NCI-H446 treated with DMSO at 0.1 percent for 48 hours (cell line): Measurements from ENCODE around the gene PTBP3.
A peak's percentile ranks its signal among the peaks of the same experiment; 100 is the strongest.
"Not testable (repeated sequence)": the region's sequence is repeated elsewhere in the genome, so short reads cannot be mapped to it uniquely, and the experiment has no call there.

Experiments used
- DNase-seq: peaks from one replicate; lab custom pipeline; 2025; lab: John Stamatoyannopoulos, UW

The PTBP3 gene, protein sequence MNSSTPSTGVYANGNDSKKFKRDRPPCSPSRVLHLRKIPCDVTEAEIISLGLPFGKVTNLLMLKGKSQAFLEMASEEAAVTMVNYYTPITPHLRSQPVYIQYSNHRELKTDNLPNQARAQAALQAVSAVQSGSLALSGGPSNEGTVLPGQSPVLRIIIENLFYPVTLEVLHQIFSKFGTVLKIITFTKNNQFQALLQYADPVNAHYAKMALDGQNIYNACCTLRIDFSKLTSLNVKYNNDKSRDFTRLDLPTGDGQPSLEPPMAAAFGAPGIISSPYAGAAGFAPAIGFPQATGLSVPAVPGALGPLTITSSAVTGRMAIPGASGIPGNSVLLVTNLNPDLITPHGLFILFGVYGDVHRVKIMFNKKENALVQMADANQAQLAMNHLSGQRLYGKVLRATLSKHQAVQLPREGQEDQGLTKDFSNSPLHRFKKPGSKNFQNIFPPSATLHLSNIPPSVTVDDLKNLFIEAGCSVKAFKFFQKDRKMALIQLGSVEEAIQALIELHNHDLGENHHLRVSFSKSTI

DNA sequence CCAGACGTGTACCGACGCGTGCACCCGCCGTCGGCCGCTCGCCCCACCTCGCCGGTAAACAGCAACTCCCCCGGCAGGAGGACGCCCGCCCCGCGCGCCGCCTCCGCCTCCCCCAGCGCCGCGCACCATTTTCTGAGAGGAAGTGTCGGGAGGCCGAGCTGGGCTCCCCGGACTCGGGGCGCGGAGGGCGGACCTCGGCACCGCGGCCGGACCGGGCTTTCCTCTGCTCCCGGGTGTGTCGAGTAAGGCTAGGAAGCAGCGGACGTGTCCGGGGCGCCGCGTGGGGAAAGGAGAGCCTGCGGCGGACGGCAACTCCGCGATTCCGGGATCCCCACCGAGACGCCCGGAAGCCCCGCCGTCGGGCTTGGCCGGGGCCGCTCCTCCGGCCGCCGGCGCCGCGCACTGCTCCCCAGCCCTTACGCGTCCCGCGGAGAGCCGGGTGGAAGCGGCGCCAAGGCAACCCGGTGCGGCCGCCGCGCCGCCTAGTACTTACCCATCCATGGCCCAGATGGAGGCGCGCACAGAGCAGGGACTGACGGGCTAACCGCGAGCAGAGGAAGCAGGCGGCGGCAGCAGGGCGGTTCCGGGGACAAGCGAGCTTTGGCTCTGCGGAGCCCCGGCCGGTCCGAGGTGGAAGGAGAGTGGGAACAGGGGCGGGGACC is at the start of gene PTBP3:
Gene PTBP3 (minus strand): TSS at position 643 of the 662 bp plus-strand sequence. CDS start 35,754 bp downstream, outside the sequence.
- no peak for DNase-seq

GRCh38 chr9:112382501-112383364 is 49.3 kb upstream of the PTBP3 start:
- DNase-seq, result no peak

DNA sequence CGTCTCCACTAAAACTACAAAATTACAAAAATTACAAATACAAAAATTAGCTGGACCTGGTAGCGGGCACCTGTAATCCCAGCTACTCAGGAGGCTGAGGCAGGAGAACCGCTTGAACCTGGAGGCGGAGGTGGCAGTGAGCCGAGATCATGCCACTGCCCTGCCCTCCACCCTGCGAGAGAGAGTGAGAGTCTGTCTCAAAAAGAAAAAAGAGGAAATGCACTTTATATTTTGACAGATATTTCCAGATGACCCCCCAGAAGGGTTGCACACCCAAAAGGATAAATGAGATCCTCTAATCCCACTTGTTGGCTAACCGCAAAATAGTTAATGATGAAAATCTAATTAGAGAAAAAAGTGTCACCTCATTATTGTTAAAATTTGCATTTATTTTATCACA is 48.6 kb upstream of the PTBP3 start:
- no peak for DNase-seq

GRCh38 chr9:112380825-112381221 is 47.4 kb upstream of the PTBP3 start:
- no peak for DNase-seq

- DNase-seq, result no peak
Observed at GRCh38 chr9:112380102-112380824, 46.8 kb upstream of the PTBP3 start, which contains the start of gene HSDL2. Gene HSDL2, plus strand, starts transcription at chr9:112380108. Its CDS starts 56 bp downstream, at chr9:112380164.

- DNase-seq, result peak; percentile 92
Observed at GRCh38 chr9:112379177-112380101, 46.0 kb upstream of the PTBP3 start.

GRCh38 chr9:112378328-112379176 is 45.1 kb upstream of the PTBP3 start:
- no peak for DNase-seq

- no peak for DNase-seq
Observed at GRCh38 chr9:112377684-112378327, 44.4 kb upstream of the PTBP3 start.

DNA sequence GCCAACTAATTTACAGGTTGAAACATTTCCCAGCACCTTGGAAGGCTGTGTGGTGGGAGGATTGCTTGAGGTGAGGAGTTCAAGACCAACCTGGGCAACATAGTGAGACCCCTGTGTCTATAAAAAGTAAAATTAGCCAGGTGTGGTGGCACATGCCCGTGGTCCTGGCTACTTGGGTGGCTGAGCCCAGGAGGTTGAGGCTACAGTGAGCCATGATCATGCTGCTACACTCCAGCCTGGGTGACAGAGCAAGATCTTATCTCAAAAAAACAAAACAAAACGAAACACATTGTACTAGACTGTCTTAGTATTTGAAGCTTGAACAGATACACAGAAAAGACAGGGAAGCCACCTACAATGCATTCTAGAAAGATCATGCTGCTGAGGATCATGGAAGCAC is 43.7 kb upstream of the PTBP3 start:
- no peak for DNase-seq

GRCh38 chr9:112375361-112375760 is 41.9 kb upstream of the PTBP3 start:
- no peak for DNase-seq

- not testable (repeated sequence) for DNase-seq
Observed at GRCh38 chr9:112374232-112374631, 40.8 kb upstream of the PTBP3 start.

DNA sequence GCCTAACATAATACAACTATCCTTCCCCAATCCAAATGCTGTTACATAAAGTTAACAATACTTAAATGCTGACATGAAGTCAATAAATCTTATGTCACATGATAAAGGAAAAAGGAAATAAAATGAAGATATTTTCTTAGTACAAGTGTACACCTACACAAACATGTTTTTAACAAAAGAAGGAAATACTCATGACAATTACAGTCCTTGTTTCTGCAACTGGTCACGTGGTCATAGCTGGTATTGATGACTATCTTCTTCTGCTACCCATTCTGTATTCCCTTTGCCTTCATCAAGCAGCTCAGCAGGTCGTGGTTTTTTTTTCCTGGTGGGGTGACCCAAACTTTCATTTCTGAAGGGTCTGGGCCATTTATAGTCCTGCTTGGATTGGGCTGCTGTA is 40.2 kb upstream of the PTBP3 start:
- not testable (repeated sequence) for DNase-seq

DNA sequence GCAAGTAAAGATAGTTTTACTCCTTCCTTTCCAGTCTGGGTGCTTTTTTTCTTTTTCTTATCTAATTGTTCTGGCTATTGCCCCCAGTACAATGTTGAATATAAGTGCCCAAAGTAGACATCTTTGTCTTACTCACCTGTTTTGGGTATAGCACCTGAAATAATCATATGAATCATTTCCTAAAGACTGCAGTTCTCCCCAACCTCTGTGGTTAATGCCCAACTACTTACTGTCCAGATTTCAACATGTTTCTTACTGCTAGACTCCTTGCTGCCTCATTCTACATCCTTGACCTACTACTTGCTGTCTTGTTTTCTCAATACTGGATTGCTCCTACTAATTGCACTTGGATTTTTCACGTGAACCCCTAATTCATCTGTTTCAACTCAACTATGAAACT is 37.6 kb upstream of the PTBP3 start:
- no peak for DNase-seq

GRCh38 chr9:112369817-112370216 is 36.4 kb upstream of the PTBP3 start:
- DNase-seq, result no peak

DNA sequence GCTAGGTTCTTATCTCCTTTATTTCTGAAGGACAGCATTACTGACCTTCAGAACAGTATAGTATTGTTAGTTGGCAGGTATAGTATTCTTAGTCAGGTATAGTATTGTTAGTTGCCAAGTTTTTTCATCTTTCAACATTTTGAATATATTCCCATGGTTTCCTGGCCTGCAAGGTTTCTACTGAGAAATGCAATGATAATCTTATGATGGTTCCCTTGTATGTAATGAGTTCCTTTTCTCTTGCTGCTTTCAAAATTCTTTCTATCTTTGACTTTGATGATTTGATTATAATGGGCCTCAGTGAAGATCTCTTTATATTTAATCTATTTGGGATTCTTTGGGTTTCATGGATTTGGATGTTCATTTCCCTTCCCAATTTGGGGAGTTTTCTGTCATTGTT is 34.0 kb upstream of the PTBP3 start:
- no peak for DNase-seq

DNA sequence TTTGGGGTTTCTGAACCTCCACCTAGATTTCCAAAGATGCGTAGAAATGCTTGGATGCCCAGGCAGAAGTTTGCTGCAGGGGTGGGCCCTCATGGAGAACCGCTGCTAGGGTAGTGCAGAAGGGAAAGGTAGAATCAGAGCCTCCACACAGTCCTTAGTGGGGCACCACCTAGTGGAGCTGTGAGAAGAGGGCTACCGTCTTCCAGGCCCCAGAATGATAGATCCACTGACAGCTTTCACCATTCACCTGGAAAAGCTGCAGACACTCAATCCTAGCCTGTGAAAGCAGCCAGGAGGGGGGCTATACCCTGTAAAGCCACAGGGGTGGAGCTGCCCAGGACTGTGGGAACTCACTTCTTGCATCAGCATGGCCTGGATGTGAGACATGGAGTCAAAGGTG is 33.2 kb upstream of the PTBP3 start:
- DNase-seq, result no peak

- not testable (repeated sequence) for DNase-seq
Observed at GRCh38 chr9:112365257-112365656, 31.8 kb upstream of the PTBP3 start.

DNA sequence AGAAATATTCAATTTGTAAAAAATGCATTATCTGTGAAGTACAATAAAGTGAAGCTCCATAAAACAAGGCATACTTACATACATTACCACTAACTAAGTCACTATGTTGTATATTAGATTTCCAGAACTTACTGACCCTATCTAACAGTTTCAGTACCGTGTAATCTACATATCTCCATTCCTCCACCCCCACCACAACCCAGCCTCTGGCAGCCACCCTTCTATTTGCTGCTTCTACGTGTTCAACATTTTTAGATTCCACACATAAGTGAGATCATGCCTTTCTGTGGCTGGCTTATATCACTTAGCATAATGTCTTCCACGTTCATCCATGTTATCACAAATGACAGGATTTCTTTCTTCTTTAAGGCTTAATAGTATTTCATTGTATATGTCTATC is 31.3 kb upstream of the PTBP3 start:
- DNase-seq, result no peak

DNA sequence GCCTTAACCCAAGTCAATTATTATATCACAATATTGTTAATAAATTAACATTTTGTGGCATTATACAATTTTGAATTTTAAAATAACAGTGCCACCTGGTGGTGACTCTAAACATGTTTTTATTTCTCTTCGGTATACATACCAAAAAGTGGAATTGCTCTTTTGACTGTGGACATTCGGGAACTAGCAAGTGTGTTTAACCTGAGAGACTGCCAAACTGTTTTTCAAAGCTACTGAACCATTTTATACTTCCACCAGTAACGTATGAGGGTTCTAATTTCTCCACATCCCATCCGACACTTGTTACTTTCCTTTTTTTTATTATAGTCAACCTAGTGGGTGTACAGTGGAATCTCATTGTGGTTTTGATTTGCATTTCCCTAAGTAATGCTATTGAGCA is 28.2 kb upstream of the PTBP3 start:
- DNase-seq, result peak; percentile 11
